Thyroid gland (tissue), 4 donors: ENCODE results near the gene GCK. TPM values are rescaled to one million over a fixed set of nuclear protein-coding genes. Genes with fewer than 3 reads are reported as not detected.
"Not testable (repeated sequence)": the region's sequence is repeated elsewhere in the genome, so short reads cannot be mapped to it uniquely, and the experiment has no call there.

Source experiments
- DNase-seq, 2 donors: peaks; one replicate each; pipeline ENCODE4 v3.0.0-alpha.2; 2019
- H3K27ac ChIP-seq, 3 donors: fragments of 200-600 bp; sonication (generic); 1 replicate in 2 of 3; 2 replicates in 1 of 3; pipeline ENCODE4 v1.5.1; 2016 to 2019; ENCODE audit warnings: mild to moderate bottlenecking in 1 of 3, moderate library complexity in 1 of 3
- H3K27me3 ChIP-seq: fragments of 200-600 bp; sonication (generic); one replicate; pipeline ENCODE4 v1.5.1; 2019
- H3K36me3 ChIP-seq, 2 donors: fragments of 200-600 bp; sonication (generic); one replicate each; pipeline ENCODE4 v1.5.1; 2016 to 2019
- H3K4me1 ChIP-seq, 2 donors: fragments of 200-600 bp; sonication (generic); one replicate each; pipeline ENCODE4 v1.5.1; 2017 to 2019
- H3K4me3 ChIP-seq, 3 donors: fragments of 200-600 bp; sonication (generic); replicated peaks in 1 of 3; 1 replicate in 2 of 3; 2 replicates in 1 of 3; pipeline ENCODE4 v1.5.1; 2016; ENCODE audit warnings: mild to moderate bottlenecking in 1 of 3
- H3K9me3 ChIP-seq: fragments of 200-600 bp; sonication (generic); one replicate; pipeline ENCODE4 v1.5.1; 2017
- POLR2A ChIP-seq, 2 donors: fragments of 450-650 bp; IDR thresholded peaks; one replicate each; pipeline ENCODE4 v1.6.1; 2017; ENCODE audit warnings: antibody characterized with exemption in 2 of 2, mild to moderate bottlenecking in 2 of 2, moderate library complexity in 1 of 2
- WGBS, 2 donors: methylation state at CpG; one replicate each; pipeline ENCODE4 v1.1.5; 2017; 5-methylcytosine and 5-hydroxymethylcytosine counted together
- intact Hi-C: fragments of 100-400 bp; cut with DNase I; formaldehyde crosslinking; loops from one replicate; pipeline ENCODE4 v1.15.1; 2023
- total RNA-seq, 4 donors: library from RNA; depleted of rRNA; stranded (reverse); fragments of >200 nt; gene quantifications; one replicate each; pipeline ENCODE4 v1.2.3, GENCODE V29; 2016
- TF ChIP-seq, protein P1 (sequence below), 6 experiments: fragments of 200-600 bp in 3 of 6; fragments of 450-650 bp in 3 of 6; sonication (generic) in 3 of 6; IDR thresholded peaks; one replicate each; pipeline ENCODE4 v1.5.1; 2016 to 2019; ENCODE audit warnings: antibody characterized with exemption in 6 of 6, mild to moderate bottlenecking in 2 of 6, inconsistent platforms in 1 of 6, moderate library complexity in 1 of 6

The GCK gene
- total RNA-seq, 4 donors from 2014 or later, result 0.22 to 0.73 TPM; not detected in 2

DNA sequence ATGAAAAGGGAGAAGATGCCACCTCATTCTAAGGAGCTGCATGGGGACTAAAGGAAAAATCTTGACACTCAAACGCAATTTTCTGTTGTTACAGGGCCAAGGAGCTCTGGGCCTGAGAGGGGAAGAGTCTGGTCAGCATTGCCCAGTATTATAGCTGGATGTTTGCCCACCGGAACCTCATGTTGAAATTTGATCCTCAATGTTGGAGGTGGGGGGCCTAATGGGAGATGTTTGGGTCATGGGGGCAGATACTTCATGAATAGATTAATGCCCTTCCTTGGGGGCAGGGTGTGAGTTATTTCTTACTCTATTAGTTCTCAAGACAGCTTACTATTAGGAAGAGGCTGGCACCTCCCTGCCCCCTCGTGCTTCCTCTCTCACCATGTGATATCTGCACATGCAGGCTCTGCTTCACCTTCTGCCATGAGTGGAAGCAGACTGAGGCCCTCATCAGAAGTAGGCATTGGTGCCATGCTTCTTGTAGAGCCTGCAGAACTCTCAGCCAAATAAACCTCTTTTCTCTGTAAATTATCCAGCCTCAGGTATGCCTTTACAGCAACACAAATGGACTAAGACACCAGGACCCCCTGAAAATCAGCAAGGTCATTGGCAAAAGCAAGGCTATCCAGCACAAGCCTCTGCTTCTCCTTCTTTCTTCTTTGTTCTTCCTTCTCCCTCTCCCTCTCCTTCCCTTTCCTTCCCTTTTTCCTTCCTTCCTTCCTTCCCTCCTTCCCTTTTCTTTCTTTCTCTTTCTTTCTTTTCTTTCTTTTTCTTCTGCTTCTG lies 15.1 kb downstream of the GCK start:
- H3K27ac ChIP-seq, result no peak overlapping the region
- intact Hi-C loops, result no loop called here
- WGBS, 2 donors, result 61 to 65% methylated on average over 3 of the region's 3 CpGs
- H3K4me1 ChIP-seq, result no peaks in the 10 kb centered on the region
- no peak overlapping the region for H3K4me3 ChIP-seq
- TF ChIP-seq, protein P1, sequence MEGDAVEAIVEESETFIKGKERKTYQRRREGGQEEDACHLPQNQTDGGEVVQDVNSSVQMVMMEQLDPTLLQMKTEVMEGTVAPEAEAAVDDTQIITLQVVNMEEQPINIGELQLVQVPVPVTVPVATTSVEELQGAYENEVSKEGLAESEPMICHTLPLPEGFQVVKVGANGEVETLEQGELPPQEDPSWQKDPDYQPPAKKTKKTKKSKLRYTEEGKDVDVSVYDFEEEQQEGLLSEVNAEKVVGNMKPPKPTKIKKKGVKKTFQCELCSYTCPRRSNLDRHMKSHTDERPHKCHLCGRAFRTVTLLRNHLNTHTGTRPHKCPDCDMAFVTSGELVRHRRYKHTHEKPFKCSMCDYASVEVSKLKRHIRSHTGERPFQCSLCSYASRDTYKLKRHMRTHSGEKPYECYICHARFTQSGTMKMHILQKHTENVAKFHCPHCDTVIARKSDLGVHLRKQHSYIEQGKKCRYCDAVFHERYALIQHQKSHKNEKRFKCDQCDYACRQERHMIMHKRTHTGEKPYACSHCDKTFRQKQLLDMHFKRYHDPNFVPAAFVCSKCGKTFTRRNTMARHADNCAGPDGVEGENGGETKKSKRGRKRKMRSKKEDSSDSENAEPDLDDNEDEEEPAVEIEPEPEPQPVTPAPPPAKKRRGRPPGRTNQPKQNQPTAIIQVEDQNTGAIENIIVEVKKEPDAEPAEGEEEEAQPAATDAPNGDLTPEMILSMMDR (IDR thresholded peaks at IDR 0.05), result no peak
- TF ChIP-seq POLR2A (IDR thresholded peaks at IDR 0.05), result no peak
- DNase-seq, result no peak
- no peaks in the 10 kb centered on the region for H3K27me3 ChIP-seq
- H3K9me3 ChIP-seq, result no peaks in the 10 kb centered on the region
- no peaks in the 10 kb centered on the region for H3K36me3 ChIP-seq

GRCh38 chr7:44172803-44173424 lies 16.3 kb downstream of the GCK start:
- Histone ChIP-seq H3K9me3 (no peaks in the 10 kb centered on the region), H3K4me1 (no peaks in the 10 kb centered on the region), H3K27me3 (no peaks in the 10 kb centered on the region), H3K27ac (no peak overlapping the region), H3K36me3 (no peaks in the 10 kb centered on the region), H3K4me3 (no peak overlapping the region)
- intact Hi-C loops, result no loop called here
- DNase-seq, result no peak
- 71 to 74% methylated on average over 6 of the region's 6 CpGs for WGBS, 2 donors
- TF ChIP-seq, protein P1 (IDR thresholded peaks at IDR 0.05), result no peak
- TF ChIP-seq POLR2A (IDR thresholded peaks at IDR 0.05), result no peak

GRCh38 chr7:44172352-44172751 lies 16.9 kb downstream of the GCK start:
- Histone ChIP-seq H3K9me3 (no peaks in the 10 kb centered on the region), H3K27me3 (no peaks in the 10 kb centered on the region), H3K36me3 (no peaks in the 10 kb centered on the region), H3K4me3 (no peak overlapping the region), H3K4me1 (no peaks in the 10 kb centered on the region), H3K27ac (no peak overlapping the region)
- intact Hi-C loops, result no loop called here
- TF ChIP-seq, protein P1 (IDR thresholded peaks at IDR 0.05), result no peak
- TF ChIP-seq POLR2A (IDR thresholded peaks at IDR 0.05), result no peak
- DNase-seq, result no peak

- H3K4me3 ChIP-seq, H3K27ac ChIP-seq, H3K9me3 ChIP-seq, DNase-seq, intact Hi-C loops, H3K4me1 ChIP-seq, H3K27me3 ChIP-seq, H3K36me3 ChIP-seq: not testable (repeated sequence)
- WGBS, 2 donors, result 94 to 98% methylated on average over 9 of the region's 9 CpGs
These were observed 17.3 kb downstream of the GCK start for GRCh38 chr7:44171901-44172300.

- TF ChIP-seq, protein P1 (IDR thresholded peaks at IDR 0.05), result no peak
- TF ChIP-seq POLR2A (IDR thresholded peaks at IDR 0.05), result no peak
- H3K9me3 ChIP-seq, result no peaks in the 10 kb centered on the region
- no peak overlapping the region for H3K4me3 ChIP-seq
- H3K36me3 ChIP-seq, result no peaks in the 10 kb centered on the region
- no peaks in the 10 kb centered on the region for H3K27me3 ChIP-seq
- peaks cover 0 to 6% of the 10 kb centered on the region in 2 donors for H3K4me1 ChIP-seq
- no peak overlapping the region for H3K27ac ChIP-seq
- intact Hi-C loops, result no loop called here
- DNase-seq, result no peak
These were observed 21.3 kb downstream of the GCK start for GRCh38 chr7:44167920-44168319.
